ENCODE results near the gene SIT1.

GRCh38 chr9:35656348-35656747, 5.6 kb upstream of the SIT1 start:
- TF ChIP-seq POLR2A (IDR thresholded peaks at IDR 0.05) (no peak), CTCF (IDR thresholded peaks at IDR 0.05) (no peak)
